GM04503 (cell line): ENCODE results near the gene ILK.

Experiments
- DNase-seq: peaks from one replicate; pipeline ENCODE4 v3.0.0-alpha.2; 2012; ENCODE audit warnings: low read depth

The ILK gene

DNA sequence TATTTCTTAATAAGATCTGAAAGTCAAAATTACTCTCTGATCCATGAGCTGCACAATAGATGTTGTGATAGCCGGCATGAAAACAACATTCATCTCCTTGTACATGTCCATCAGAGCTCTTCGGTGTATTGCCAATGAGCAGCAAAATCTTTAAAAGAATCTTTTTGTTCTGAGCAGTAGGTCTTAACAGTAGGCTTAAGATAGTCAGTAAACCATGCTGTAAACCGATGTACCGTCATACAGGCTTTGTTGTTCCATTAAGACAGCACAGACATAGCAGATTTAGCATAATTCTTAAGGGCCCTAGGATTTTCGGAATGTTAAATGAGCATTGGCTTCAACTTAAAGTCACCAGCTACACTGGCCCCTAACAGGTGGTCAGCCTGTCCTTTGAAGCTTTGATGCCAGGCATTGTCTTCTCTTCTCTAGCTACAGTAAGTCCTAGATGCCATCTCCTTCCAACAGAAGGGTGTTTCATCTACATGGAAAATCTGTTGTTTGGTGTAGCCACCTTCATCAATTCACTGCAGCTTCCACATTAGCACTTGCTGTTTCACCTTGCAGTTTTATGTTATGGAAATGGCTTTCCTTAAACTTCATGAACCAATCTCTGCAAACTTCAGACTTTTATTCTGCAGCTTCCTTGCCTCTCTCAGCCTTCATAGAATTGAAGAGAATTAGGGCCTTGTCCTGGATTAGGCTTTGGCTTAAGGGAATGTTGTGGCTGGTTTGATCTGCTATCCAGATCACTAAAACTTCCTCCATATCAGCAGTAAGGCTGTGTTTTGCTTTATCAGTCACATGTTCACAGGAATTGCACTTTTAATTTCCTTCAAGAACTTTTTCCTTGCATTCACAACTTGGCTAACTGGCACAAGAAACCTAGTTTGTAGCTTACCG, 28.5 kb upstream of the ILK start:
- DNase-seq: no peak

DNA sequence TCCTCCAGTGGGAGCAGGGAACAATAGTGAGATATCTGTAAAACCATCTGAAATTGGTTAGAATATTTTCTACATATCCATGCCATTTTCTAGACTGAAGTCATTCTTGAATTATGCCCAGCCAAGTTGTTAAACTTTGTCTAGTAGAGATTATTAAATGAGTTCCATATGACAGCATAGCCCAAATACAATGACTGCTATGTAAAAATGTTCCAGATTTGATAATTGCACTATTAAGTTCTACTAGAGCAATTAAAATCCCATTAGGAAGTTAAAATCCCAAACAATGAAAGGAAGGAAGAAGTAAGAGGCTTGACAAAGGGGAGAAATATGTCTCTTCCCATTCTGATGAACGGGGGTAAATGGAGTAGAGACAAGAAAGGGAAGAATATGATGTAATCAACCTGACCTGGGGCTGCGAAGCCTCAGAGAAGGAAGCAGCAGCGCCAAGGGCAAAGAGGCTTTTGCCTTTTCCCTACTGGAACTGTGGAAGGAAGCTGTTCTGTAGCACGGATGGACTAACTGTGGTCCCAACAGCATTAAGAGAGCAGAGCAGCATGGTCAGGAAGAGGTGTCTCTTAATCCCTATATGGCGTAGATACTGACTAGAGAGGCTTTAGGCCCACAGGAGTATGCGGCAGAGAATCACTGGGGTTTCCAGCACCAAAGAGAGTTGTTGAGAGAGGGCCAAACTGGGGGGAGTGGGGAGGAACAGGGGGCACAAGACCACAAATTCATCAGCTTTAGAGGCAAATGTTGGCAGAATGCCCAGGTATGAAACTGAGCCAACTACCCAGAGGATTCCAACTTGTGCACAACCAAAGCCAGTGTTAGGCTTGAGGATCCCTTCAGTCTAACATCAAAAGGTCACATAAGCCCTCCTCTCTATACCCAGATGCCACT, 26.9 kb upstream of the ILK start:
- DNase-seq: peak; percentile 89

DNA sequence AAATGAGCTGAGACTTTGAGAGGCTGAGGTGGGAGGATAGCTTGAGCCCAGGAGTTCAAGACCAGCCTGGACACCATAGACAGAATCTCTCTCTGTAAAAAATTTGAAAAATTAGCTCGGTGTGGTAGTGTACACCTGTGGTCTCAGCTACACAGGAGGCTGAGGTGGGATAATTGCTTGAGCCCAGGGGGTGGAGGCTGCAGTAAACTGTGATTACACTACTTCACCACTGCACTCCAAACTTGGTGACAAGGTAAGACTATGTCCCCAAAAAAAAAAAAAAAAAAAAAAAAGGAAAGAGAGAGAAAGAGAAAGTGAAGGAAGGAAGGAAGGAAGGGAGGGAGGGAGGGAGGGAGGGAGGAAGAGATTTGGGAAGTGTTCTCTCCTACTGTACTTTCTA, 25.4 kb upstream of the ILK start:
- DNase-seq: no peak

DNA sequence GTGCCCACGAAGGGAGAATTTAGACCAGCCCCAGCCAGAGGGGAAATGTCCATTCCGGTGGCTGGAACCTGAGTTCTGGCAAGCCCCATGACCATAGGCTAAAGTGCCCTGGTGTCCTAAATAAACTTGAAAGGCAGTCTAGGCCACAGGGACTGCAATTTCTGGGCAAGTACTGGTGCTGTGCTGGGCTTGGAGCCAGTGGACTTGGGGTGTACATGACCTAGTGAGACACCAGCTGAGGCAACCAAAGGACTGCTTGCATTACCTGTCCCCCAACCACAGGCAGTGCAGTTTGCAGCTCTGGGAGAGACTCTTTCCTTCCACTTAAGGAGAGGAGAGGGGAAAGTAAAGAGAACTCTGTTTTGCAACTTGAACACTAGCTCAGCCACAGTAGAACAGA, 23.9 kb upstream of the ILK start:
- no peak for DNase-seq

DNA sequence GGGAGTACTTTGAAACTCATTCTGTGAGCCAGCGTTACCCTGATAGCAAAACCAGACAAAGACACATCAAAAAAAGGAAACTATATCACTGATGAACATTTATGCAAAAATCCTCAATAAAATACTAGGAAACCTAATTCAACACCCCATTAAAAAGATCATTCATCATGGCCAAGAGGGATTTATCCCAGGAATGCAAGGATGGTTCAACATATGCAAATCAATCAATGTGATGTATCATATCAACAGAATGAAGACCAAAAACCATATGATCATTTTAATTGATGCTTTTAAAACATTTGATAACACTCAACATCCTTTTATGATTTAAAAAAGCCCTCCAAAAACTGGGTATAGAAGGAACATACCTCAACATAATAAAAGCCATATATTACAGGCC, 20.0 kb upstream of the ILK start:
- DNase-seq: no peak

DNA sequence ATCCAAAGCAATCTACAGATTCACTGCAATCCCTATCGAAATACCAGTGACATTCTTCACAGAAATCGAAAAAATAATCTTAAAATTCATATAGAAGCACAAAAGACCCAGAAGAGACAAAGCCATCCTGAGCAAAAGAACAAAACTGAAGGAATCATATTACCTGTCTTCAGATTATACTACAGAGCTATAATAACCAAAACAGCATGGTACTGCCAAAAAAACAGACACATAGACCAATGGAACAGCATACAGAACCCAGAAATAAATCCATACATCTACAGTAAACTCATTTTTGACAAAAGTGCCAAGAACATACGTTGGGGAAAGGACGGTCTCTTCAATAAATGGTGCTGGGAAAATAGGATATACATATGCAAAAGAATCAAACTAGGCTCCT, 19.0 kb upstream of the ILK start:
- DNase-seq: no peak

DNA sequence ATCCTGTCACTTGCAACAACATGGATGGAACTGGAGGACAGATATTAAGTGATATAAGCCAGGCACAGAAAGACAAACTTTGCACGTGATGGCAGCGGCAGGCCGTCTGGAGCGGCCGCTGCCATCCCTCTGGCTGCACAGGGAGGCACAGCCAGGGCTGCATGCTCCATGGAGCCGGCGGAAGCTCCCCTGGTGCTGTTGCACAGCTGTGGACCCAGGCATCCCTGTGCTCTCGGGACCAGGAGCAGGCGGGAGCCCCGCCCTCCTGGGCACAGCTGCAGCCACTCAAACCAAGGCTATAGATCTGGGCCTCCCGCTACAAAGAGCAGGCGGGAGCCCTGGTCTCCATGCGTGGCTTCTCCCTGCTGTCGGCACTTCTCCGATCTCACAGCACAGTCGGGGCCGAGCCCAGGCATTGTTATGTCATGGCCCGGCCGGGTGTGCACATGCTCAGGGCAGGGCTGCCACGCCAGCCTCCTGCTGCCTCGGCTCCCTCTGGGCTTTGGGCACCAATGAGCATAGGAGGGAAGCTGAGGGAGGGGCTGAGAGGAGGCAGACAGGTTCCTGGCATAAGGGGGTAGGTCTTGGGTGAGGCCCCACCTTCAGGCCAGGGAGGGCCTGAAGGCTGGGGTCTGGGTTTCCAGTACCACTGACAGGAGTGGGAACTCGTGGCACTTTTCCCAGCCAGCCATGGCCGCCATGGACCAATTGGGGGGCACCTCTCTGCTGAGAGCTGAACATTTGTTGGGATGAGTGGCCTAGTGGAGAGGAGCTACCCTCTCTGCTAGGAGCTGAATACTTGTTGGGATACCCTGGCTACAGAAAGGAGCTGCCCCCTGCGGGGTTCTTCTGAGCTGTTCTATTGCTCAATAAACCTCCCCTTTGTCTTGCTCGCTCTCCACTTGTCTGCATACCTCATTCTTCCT, 16.9 kb upstream of the ILK start:
- no peak for DNase-seq

DNA sequence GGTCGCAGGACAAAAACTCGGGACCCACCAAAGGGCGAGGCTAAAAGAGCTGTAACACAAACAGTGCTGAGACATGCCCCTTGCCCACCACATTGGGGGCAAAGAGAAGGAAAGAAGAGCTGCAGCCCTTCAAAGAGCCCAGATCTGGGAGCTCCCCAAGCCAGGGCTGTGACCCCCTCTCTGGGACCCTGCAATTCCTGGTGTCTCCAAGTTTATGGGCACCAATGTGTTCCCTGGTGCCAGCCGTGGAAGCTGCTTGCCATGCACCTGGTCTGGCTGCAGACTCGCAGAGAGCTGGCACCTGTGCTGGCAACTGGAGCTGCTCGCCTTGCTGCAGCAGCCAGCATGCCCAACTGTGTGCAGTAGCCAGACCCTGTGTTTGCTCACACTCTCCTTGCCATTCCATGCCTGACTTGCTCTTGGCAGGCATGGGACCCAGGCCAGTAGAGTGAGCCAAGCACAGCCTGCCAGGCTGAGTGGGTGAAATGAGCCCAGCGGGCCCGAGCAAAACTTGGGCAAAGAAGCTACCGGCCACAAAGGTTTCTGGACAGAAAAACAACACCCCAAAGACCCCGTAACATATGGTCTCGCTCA, 16.1 kb upstream of the ILK start:
- no peak for DNase-seq

DNA sequence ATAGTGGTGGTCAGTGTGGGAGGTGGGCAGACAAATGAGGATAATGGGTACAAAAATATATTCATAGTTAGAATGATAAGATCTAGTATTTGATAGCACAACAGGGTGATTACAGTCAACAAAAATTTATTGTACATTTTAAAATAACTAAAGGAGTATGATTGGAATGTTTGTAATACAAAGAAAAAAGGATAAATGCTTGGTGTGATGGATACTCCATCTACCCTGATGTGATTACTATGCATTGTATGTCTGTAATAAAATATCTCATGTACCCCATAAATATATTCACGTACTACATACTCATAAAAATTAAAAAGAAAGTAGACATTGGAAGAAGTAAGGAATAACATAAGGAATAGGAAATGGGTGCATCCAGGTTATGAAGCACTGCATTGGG, 15.6 kb upstream of the ILK start:
- no peak for DNase-seq

DNA sequence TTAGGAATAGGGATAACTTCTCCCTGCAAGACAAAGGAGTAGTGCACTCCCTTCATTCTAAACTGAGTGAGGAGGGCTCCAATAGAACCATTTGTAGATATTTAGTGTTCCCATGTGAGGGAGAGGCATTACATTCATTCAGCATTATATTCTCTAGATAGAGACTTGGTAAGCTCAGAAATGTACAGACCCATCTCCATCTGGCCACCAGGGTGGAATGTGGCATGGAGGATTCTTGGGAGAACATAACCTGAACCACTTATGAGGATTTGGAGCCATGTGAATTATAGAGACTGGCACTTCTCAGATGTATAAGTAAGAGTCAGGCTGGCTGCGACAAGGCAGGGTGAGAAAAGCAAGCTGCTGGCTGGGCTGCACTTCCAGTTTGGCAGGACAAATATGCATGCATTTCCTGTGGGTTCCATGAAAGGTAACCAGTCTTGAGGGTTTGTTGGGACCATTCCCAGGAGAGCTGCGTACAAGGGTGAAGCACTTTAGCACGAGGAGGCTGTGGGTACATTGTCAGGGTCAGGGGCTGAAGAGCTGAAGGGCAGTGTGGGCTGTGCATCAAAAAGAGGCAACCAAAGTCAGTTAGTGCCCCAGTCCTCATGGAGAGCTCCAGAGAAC, 9.3 kb upstream of the ILK start:
- no peak for DNase-seq

DNA sequence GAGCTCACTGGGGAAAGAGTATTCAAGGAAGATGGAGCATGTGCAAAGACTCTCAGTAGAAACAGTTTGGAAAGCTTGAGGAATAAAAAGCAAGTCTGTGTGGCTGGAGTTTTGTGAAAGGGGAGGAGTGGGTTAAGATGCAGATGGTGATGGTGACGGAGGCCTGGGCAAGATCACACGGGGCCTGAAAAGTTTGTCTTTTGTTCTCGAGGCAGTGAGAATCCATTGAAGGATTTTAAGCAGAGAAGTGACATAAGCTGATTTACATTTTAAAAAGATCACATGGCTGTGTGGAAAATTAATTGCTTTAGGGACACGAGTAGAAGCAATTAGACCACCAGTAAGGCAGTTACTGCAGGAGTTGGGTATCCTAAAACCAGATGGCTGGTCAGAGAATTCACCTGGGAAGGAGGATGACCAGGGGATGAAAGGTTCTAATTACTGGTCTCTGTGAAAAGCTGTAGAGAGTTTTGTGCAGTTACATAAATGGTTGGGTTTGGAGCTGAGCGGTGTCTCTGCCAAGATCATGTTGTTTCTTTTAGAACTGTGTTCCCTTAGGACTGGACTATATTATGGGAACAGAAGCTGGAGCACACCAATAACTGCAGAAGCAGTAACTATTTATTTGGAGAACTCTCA, 7.2 kb upstream of the ILK start:
- DNase-seq: no peak

DNA sequence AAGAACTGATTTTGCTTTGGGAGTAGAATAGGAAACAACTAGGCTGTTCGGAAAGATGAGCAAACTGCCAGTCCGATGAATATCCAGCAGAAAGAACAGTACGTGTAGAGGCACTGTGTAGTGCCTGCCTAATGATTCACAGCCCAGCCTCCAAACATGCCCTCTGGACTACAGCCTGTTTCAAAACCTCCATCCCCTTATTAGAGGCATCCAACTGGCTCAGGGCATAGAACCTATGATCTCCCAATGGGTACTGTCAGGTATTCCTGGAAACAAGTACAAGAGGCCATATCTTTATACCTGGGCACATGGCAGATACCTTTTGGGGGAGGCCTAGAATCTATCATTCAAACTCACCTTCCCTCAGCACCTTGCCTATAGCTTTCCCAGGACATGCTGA, 5.0 kb upstream of the ILK start:
- no peak for DNase-seq

DNA sequence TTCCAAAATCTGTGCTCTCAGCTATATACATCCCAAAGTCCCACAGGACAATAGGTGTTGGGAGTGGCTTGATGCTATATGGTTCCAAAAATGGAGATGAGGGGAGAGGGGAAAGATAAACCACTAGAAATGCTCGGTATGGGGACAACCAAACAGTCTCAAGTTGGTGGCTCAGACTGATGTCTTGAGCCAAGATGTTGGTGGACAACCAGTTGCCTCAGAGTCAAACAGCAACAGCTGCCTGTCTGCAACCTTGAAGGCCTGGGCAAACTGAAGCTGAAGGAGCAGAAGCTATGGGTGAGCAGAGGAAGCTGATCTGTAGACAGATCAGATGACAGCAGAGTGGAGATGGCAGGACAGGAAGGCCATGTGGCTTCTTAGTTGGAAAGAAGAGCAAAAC, 4.1 kb upstream of the ILK start:
- DNase-seq: no peak

DNA sequence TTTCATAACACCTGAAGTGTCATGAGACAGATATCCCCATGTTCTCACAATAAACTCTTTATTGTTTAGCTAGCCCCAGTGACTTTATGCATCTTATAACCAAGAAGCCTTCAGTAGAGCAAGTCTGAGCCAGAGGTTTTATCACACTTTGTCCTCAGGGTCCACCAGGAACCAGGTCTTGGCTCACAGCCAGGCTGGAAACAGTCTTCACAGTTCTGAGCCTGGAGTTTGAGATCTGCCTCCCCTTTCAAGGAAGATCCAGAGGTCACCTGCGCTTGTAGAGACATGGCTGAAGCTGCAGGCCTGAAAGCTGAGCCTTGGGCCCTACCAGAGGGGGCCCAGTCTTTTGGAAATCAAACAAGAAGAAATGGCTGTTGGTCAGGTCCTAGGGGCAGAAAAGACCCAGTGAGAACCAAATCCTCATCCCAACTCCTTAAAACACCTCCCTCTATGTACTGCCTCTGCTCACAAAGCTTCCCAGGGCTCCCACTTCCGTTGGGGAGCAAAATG, 3.6 kb upstream of the ILK start:
- DNase-seq: no peak

DNA sequence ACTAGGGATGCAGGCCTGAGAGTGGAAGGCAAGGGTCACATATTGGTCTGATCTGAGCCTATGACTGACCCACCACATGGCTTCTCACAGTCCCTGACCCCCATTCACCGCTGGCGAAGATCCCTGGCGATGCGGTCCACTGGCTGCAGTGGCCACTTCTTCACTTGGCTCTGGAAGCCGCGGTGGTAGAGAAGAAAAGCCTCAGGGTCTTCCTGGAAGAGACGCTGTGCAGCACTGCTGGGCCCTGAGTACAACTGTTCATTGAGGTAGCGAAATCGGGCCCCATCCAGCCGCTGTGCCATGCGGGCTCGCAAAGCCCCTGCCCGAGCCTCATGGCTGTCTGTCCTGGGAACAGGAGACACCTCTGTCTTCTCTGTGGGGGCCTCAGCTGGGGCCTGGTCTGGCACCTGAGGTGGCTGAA, 2.5 kb upstream of the ILK start:
- DNase-seq: no peak

DNA sequence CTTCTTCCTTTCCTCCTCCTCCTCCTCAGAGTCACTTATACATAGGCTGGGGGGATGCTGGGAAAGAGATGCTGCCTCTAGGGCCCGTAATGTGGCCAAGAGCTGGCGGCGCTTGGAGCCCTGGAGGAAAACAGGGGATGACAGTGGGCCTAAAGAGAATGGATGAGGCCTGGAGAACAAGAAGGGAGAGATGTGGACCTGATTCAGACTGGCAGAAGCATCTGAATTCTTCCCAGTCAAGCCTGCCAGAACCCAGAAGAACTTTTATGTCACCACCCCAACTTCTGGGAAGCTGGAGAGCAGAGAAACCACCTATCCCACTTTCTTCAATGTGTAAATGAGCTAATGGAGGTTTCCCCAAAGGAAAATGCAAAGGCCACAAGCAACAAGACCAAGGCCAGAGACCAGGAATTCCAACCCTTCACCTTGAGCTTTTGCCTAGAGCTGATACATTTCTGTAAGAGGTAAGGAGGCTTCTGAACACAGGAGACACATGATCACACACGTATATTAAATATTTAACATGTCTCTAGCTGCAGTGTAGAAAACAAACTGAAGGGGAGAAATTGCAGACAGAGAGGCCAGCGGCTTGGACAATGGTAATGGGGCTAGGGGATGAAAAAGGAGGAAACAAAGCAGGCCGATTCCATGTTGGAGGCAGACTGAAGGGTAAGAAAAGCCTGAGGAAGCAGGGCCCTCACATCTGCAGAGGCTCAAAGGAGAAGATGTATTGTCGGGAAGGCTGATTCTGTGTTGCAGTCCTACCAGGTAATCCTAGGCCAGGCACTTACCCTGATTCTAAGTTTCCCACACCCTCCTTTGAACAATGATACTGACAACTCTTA, 1.3 kb upstream of the ILK start:
- DNase-seq: no peak

DNA sequence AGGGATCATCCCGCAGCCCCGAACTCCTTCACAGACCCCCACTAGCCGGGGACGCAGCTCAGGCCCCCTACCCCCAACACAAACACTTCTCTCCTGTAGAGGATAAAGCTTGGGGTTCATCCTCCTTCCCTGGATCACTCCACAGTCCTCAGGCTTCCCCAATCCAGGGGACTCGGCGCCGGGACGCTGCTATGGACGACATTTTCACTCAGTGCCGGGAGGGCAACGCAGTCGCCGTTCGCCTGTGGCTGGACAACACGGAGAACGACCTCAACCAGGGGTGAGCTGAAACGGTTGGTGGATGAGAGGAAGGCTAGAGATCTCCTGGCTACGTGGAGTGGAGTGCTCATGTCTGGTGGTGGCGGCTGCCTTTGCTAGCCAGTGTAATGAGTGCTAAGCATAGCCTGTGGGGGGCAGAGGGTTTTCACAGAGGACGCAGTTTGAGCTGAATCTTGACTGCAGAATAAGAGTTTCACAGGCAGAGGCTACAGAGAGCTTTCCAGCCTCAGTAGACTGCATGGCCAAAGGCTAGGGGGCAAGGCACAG, 580 bp downstream of the ILK start:
- no peak for DNase-seq

DNA sequence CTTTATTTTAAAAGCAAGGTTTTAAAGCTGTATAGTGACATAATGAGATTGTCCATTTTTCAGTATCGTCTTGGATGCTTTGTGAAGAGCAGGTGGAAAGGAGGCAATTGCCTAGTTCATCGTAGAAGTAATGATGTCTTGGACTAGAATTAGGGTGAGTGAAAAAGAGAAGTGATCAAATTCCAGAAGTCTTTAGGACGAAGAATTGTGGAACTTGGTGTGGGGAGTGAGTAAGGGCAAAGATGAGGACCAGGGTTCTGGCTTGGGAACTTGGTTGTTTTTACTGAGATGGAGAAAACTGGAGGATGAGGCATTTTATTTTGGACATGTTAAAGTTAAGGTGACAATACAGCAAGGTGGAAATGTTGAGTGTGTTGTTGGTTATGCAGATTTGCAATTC, 1.2 kb downstream of the ILK start:
- no peak for DNase-seq

DNA sequence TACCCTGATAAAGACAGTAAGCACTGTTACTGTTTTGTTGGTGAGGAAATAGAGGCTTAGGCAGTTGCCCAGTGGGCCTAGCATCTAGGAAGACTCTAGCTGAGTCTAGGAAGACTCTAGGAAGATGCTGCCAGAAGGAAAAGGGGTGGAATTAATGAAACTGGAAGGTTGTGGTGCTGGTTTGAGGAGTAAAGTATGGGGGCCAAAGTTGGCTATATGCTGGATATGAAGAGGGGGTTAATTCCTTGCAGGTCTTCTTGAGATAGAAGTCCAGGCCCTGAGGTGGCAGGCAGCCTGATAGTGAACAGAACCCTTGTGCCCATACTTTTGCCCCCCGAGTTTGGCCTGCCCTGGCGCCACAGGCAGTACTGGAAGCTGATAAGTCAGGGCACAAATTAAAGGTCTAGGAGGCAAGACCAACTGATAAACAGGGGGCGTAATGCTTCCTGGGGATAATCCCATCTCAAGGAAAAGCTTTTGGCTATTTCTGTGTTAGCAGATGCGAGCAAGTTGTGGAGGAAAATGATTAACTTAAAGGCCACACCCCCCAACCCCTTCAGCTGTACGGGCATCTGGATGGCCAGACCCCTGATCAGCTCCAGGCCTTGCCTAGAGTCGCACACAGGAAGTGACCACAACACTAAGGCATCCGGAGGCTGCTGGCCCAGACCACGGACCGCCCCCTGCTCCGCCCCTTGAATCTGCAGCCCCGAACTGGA, 3.1 kb downstream of the ILK start:
- no peak for DNase-seq
